CD4-positive, alpha-beta T cell treated with Interleukin-15 for 4 hours (primary cell): Measurements from ENCODE around the gene ORMDL3.
"Not testable (repeated sequence)": the region's sequence is repeated elsewhere in the genome, so short reads cannot be mapped to it uniquely, and the experiment has no call there.

Experiments used
- DNase-seq: peaks from one replicate; pipeline ENCODE4 v3.0.0-alpha.2; 2020; ENCODE audit warnings: low spot score

Gene ORMDL3

DNA sequence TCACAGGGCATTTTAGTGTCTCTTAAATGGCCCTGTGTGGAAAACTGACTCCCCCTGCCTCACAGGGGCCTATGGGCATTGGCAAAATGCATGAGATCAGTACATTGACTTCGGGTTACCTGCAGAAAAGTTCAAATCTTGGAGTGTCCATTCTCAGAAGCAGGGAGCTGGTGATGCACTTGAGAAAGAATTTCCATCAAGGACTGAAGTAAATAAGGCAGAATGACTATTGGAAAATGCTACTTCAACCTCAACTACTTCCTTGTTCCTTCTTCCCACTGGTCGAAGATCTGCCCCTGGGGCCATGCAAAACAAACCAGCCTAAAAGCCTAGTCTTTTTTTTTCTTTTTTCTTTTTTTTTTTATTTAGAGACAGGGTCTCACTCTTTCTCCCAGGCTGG lies 21.6 kb upstream of the ORMDL3 start:
- no peak for DNase-seq

GRCh38 chr17:39948489-39948828 lies 21.1 kb upstream of the ORMDL3 start:
- DNase-seq = not testable (repeated sequence)

- DNase-seq = no peak
Observed at GRCh38 chr17:39946551-39947330, 19.3 kb upstream of the ORMDL3 start.

- no peak for DNase-seq
Observed at GRCh38 chr17:39944393-39944711, 17.0 kb upstream of the ORMDL3 start.

GRCh38 chr17:39943702-39944392 lies 16.4 kb upstream of the ORMDL3 start:
- no peak for DNase-seq

DNA sequence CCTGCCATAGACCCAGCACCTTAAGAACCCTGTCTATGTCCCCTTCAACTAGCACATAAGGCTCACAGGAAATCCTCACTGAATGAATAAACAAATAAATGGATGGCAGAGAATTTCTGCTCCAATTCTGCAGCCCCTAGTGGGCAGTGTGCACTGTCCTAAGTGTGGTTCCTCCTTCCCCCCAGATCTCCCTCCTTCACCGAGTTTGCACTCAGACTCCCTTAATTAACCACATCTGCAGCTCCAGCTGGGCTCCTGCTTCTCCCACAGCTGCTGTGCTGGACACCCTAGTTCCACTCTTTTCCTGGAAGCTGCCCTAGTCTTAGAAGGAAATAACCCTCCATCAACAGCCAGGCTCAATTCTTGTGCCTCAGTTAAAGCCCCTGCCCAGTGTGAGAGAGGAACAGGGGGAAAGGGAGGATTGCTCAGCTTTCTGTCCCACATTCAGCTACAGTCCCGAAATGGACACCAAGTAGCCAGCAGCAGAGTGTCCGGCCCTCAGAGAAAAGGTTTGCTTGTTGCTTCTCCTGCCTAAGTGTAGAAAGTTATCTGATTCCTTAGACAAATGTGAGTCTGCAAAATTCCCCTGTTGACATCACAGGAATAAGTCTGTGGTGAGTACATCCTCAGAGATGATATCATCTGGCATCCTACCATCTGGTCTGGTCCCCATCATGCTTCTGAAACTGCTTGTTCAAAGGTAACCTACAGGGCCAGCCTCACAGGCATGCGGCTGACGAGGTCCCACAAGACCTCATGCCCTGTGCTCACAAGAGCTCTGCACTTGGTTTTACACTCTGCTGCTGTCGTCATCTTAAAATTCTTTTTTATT lies 12.4 kb upstream of the ORMDL3 start:
- peak; percentile 38 for DNase-seq

DNA sequence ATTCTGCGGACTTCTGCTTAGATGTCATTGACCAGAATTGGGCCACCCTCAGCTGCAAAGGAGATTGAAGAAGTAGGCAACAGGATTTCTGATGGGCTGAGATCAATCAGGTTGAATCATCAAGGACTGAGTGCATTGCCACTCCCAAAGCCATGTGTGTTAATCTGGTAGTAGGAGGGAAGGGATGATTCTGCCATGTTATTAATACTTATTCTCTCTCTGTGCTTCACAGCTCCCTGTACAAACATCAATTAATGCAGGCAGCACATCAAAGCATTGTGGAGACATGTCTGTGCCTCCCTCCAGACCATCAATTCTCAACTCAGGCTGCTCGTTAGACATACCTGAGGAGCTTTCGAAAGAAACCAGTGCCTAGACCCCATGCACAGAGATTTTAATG lies 11.7 kb upstream of the ORMDL3 start:
- no peak for DNase-seq

GRCh38 chr17:39938140-39938869 lies 10.9 kb upstream of the ORMDL3 start:
- no peak for DNase-seq

DNA sequence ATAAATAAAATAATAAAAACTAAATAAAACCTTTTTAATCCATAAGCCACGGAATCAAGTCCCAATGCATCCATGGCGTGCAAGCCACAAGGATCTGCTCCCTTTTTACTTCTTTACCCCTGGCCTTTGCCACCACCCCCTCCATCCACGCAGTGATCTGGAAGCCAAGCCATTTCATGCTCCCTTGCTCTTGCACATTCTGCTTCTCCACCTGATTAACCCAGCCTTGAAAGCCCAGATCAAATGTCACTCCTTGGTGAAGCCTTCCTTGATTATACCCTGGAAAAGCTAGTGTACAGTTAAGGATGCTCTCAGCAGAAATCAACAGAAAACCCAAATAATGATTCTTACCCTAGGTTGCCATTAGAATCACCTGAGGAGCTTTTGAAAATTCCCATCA lies 10.0 kb upstream of the ORMDL3 start:
- DNase-seq = no peak

DNA sequence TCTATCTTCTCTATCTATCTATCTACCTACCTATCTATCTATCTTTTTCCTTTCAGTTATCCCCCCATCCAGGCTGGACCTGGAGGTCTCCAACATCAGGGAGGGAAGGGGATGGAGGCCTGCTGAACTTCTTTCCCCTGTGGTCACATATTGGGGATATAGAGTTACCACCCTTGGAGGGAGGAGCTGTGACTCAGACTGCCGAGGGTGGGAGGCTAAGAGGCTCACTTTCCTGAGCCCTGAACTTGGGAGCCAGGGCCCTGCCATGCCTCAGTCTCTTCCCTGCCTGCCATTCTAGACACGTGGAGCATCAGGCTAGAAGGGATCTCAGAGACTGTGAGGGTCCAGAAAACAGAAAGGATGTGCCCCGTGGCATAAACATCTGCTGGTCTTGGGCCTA lies 8.5 kb upstream of the ORMDL3 start:
- no peak for DNase-seq

- no peak for DNase-seq
Observed at GRCh38 chr17:39934324-39934723, 6.9 kb upstream of the ORMDL3 start.

DNA sequence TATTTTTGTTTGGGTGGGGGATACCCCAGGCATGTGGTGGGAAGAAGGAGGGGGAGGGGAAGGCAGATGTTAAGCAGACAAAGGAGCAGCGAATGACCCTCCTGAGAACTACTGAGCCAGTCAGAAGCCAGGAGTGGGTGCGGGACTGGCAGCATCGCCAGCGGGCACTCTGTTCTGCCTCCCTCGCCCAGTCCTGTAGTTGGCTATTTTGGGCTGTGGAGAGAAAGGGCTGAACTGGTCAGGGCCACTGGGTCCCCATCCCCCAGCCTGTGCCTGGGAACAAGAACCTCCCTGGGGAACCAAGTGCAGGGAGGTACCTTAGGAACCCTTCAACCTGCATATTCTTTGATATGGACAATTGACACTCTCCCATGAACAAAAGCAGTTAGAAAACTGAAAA lies 6.5 kb upstream of the ORMDL3 start:
- DNase-seq = no peak

DNA sequence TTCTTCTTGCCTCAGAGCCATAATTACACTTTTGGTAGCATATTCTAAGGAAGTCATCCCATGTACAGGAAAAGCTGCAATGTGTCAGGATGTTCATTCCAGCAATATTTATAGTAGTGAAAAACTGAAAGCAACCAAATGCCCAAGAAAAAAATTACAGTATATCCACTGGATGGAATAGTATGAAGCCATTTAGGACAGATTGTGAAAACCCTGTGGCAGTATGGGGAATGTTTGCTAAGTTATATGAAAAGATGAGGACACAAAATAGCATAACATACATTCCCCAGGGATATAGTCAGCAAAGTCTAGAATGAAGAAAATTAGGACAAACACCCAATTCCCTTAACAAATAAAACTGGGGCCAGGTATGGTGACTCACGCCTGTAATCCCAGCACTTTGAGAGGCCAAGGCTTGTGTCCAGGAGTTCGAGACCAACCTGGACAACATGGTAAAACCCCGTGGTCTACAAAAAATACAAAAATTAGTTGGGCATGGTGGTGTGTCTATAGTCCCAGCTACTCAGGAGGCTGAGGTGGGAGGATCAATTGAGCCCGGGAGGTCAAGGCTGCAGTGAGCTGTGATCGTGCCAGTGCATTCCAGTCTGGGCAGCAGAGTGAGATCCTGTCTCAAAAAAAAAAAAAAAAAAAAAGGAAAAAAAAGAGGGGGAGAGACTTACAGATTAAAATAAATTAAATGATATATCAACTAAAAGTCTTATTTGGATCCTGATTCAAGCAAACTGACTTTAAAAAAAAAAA lies 2.4 kb upstream of the ORMDL3 start:
- DNase-seq = no peak

GRCh38 chr17:39928858-39929645 lies 1.7 kb upstream of the ORMDL3 start:
- no peak for DNase-seq

GRCh38 chr17:39927929-39928857 lies 792 bp upstream of the ORMDL3 start:
- DNase-seq = no peak

DNA sequence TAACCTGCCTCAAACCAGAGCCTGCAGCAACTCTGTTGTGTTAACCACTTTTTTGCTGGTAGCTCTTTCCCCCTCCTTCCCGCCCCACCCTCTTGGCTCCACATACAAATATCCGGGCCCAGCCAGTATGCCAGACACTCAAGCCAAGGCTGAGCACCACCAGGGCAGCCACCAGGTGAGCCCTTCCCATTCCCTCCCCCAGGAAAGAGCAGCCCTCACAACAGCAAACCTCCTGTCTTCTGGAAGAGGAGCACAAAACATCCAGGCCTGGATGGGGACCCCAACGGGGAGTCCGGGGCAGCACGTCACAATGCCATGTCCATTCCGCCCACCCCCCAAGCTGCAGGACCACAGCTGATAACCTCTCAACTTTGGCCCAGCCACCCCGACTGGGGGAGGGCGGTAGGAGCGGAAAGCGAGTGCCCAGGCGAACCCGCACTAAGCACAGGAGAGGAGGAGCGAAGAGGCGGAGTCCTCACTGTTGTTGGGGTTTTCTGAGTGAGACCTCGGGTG lies 757 bp downstream of the ORMDL3 start:
- DNase-seq = peak; percentile 65

GRCh38 chr17:39926135-39926587 lies 1.2 kb downstream of the ORMDL3 start:
- DNase-seq = no peak

GRCh38 chr17:39925282-39926134 lies 1.9 kb downstream of the ORMDL3 start:
- DNase-seq = no peak
